Lung (tissue), 12 donors: ENCODE results near the gene USF2. TPM values are rescaled to one million over a fixed set of nuclear protein-coding genes. Genes with fewer than 3 reads are reported as not detected.

Experiments
- ATAC-seq: fragments of 200-7000 bp; cut with Tn5 transposase; one replicate; pipeline ENCODE4 v1.9.1; 2020; ENCODE audit warnings: moderate number of reproducible peaks; ENCODE audit not compliant: insufficient read depth, low FRiP score
- DNase-seq, 3 donors: peaks; one replicate each; pipeline ENCODE4 v3.0.0-alpha.2; 2013 to 2017
- H3K27ac ChIP-seq, 2 donors: one replicate each; pipeline ENCODE4 v1.5.1; 2013; ENCODE audit warnings: mild to moderate bottlenecking in 2 of 2, moderate library complexity in 2 of 2, control low read depth in 1 of 2, inconsistent platforms in 1 of 2, low read depth in 1 of 2, low read length in 1 of 2
- H3K27me3 ChIP-seq, 3 donors: one replicate each; pipeline ENCODE4 v1.5.1; 2013; ENCODE audit warnings: low read length in 2 of 3; ENCODE audit not compliant: control insufficient read depth in 3 of 3, insufficient read depth in 3 of 3
- H3K36me3 ChIP-seq, 4 donors: one replicate each; pipeline ENCODE4 v1.5.1; 2013; ENCODE audit warnings: low read length in 4 of 4, mild to moderate bottlenecking in 1 of 4, moderate library complexity in 1 of 4; ENCODE audit not compliant: control insufficient read depth in 4 of 4, insufficient read depth in 4 of 4
- H3K4me1 ChIP-seq, 5 donors: one replicate each; pipeline ENCODE4 v1.5.1; 2013; ENCODE audit warnings: low read length in 5 of 5, mild to moderate bottlenecking in 2 of 5, moderate library complexity in 1 of 5; ENCODE audit not compliant: control insufficient read depth in 5 of 5, insufficient read depth in 5 of 5
- H3K4me3 ChIP-seq: one replicate; pipeline ENCODE4 v1.5.1; 2013; ENCODE audit warnings: mild to moderate bottlenecking, control low read depth, moderate library complexity
- H3K9ac ChIP-seq, 2 donors: one replicate each; pipeline ENCODE4 v1.5.1; 2013; ENCODE audit warnings: low read length in 2 of 2, control low read depth in 1 of 2; ENCODE audit not compliant: insufficient read depth in 1 of 2
- H3K9me3 ChIP-seq, 4 donors: one replicate each; pipeline ENCODE4 v1.5.1; 2013; ENCODE audit warnings: low read length in 3 of 4, mild to moderate bottlenecking in 1 of 4, moderate library complexity in 1 of 4; ENCODE audit not compliant: control insufficient read depth in 4 of 4, insufficient read depth in 3 of 4
- CTCF ChIP-seq: IDR thresholded peaks from 2 replicates; pipeline ENCODE4 v1.5.1; 2012; ENCODE audit warnings: mild to moderate bottlenecking; ENCODE audit errors: control extremely low read depth, extremely low read depth
- WGBS, 2 donors: extraction: QIAGEN DNeasy Blood & Tissue Kit; methylation state at CpG; one replicate each; pipeline ENCODE4 v1.1.7; 2013; 5-methylcytosine and 5-hydroxymethylcytosine counted together
- polyA plus RNA-seq, 2 donors: library from polyadenylated mRNA; stranded (reverse); fragments of 200-250 nt; gene quantifications; one replicate each; pipeline ENCODE4 v1.2.1, GENCODE V29; 2013
- total RNA-seq, 2 donors: library from RNA; depleted of rRNA in 1 of 2; stranded (reverse); fragments of >200 nt in 1 of 2; gene quantifications; one replicate each; pipeline ENCODE4 v1.2.1, GENCODE V29; 2014 to 2021
- donor health status: control.
- donor health status: control.
- donor health status: Bipolar disorder and iron deficiency.
- donor health status: healthy.
- donor health status: DM: yes; HTN: yes; CAD: no.

USF2 gene
- total and polyA plus RNA-seq, 4 donors, result 74.9 to 163 (median 133) TPM

- H3K27ac ChIP-seq, result no peak within 1 kb of the TSS
- DNase-seq (no peak), ATAC-seq (no peak)
- H3K9me3 ChIP-seq, result no peaks in the 10 kb centered on the region
- H3K36me3 ChIP-seq, result no peaks in the 10 kb centered on the region
- no peak within 1 kb of the TSS for H3K4me3 ChIP-seq
- TF ChIP-seq CTCF, result no peak
- WGBS, 2 donors, result 90 to 94% methylated on average over 14 of the region's 14 CpGs
- peaks cover 0 to 5% (median 0%) of the 10 kb centered on the region in 5 donors for H3K4me1 ChIP-seq
- H3K9ac ChIP-seq, result no peak within 1 kb of the TSS
- no peaks in the 10 kb centered on the region for H3K27me3 ChIP-seq
These were observed 40.4 kb upstream of the USF2 start, which contains the start of gene FAM187B for GRCh38 chr19:35228177-35228930. FAM187B (minus strand) TSS chr19:35228739; CDS start chr19:35228680, 59 bp downstream.

DNA sequence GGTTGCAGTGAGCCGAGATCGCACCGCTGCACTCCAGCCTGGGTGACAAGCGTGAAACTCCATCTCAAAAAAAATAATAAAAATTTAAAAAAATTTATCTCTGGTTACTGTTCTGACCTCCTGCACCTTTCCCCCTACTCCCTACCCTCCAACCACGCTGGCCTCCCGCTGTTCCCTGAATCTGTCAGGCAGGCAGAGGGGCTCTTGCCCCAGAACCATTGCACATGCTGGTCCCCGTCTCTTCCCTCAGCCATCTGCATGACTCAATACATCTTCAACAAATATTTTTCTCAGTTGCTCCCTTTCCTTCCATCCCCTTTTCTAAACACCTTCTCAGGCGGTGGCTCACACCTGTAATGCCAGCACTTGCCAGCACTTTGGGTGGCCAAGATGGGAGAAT is 39.2 kb upstream of the USF2 start:
- Histone ChIP-seq H3K36me3 (no peaks in the 10 kb centered on the region), H3K27me3 (no peaks in the 10 kb centered on the region), H3K9me3 (no peaks in the 10 kb centered on the region), H3K4me3 (no peak overlapping the region), H3K9ac (no peak overlapping the region), H3K4me1 (peaks cover 0 to 4% (median 0%) of the 10 kb centered on the region in 5 donors), H3K27ac (no peak overlapping the region)
- ATAC-seq (no peak), DNase-seq (no peak)
- 96 to 98% methylated on average over 8 of the region's 8 CpGs for whole genome bisulfite sequencing, 2 donors
- TF ChIP-seq CTCF, result no peak

- no peak overlapping the region for H3K27ac ChIP-seq
- no peak overlapping the region for H3K9ac ChIP-seq
- no peak for TF ChIP-seq CTCF
- WGBS, 2 donors, result 95 to 97% methylated on average over 14 of the region's 14 CpGs
- ATAC-seq (no peak), DNase-seq (no peak)
- no peaks in the 10 kb centered on the region for H3K27me3 ChIP-seq
- no peaks in the 10 kb centered on the region for H3K36me3 ChIP-seq
- H3K9me3 ChIP-seq, result no peaks in the 10 kb centered on the region
- H3K4me3 ChIP-seq, result no peak overlapping the region
- H3K4me1 ChIP-seq, result no peaks in the 10 kb centered on the region
These were observed 36.7 kb upstream of the USF2 start for GRCh38 chr19:35231956-35232645.
